ENCODE results near the gene MBP.

The MBP gene

GRCh38 chr18:77035380-77036187 is 97.0 kb downstream of the MBP start:
- H3K36me3 ChIP-seq (ENCODE audit: control insufficient read depth in 5 of 5, insufficient read depth in 5 of 5, low read length in 5 of 5): peaks cover 0 to 5% (median 0%) of the 10 kb centered on the region in 5 donors
- H3K4me1 ChIP-seq (ENCODE audit: control insufficient read depth in 5 of 5, insufficient read depth in 5 of 5, low read length in 5 of 5): peaks cover 0 to 15% (median 7%) of the 10 kb centered on the region in 5 donors
- H3K9me3 ChIP-seq (ENCODE audit: control insufficient read depth in 5 of 5, low read length in 5 of 5): no peaks in the 10 kb centered on the region
- no peak overlapping the region for H3K9ac ChIP-seq (ENCODE audit: low read length in 5 of 5)
- no peak overlapping the region for H3K27ac ChIP-seq (ENCODE audit: low read depth, low read length)
- no peaks in the 10 kb centered on the region for H3K27me3 ChIP-seq (ENCODE audit: control insufficient read depth in 5 of 5, insufficient read depth in 4 of 5, low read length in 5 of 5)
- H3K4me3 ChIP-seq (ENCODE audit: low read depth in 1 of 5, low read length in 5 of 5): peak overlapping the region in 1 of 5 donors; percentile 14

GRCh38 chr18:77033575-77033974 is 99.0 kb downstream of the MBP start:
- Histone ChIP-seq H3K4me1 (ENCODE audit: control insufficient read depth in 5 of 5, insufficient read depth in 5 of 5, low read length in 5 of 5) (peaks cover 0 to 15% (median 7%) of the 10 kb centered on the region in 5 donors), H3K4me3 (ENCODE audit: low read depth in 1 of 5, low read length in 5 of 5) (no peak overlapping the region), H3K36me3 (ENCODE audit: control insufficient read depth in 5 of 5, insufficient read depth in 5 of 5, low read length in 5 of 5) (peaks cover 0 to 5% (median 0%) of the 10 kb centered on the region in 5 donors), H3K27me3 (ENCODE audit: control insufficient read depth in 5 of 5, insufficient read depth in 4 of 5, low read length in 5 of 5) (no peaks in the 10 kb centered on the region), H3K27ac (ENCODE audit: low read depth, low read length) (no peak overlapping the region), H3K9me3 (ENCODE audit: control insufficient read depth in 5 of 5, low read length in 5 of 5) (no peaks in the 10 kb centered on the region), H3K9ac (ENCODE audit: low read length in 5 of 5) (no peak overlapping the region)

- Histone ChIP-seq H3K36me3 (ENCODE audit: control insufficient read depth in 5 of 5, insufficient read depth in 5 of 5, low read length in 5 of 5) (peaks cover 0 to 5% (median 0%) of the 10 kb centered on the region in 5 donors), H3K4me3 (ENCODE audit: low read depth in 1 of 5, low read length in 5 of 5) (no peak overlapping the region), H3K27me3 (ENCODE audit: control insufficient read depth in 5 of 5, insufficient read depth in 4 of 5, low read length in 5 of 5) (no peaks in the 10 kb centered on the region), H3K9me3 (ENCODE audit: control insufficient read depth in 5 of 5, low read length in 5 of 5) (no peaks in the 10 kb centered on the region), H3K4me1 (ENCODE audit: control insufficient read depth in 5 of 5, insufficient read depth in 5 of 5, low read length in 5 of 5) (peaks cover 0 to 15% (median 7%) of the 10 kb centered on the region in 5 donors), H3K27ac (ENCODE audit: low read depth, low read length) (no peak overlapping the region), H3K9ac (ENCODE audit: low read length in 5 of 5) (no peak overlapping the region)
Measured at GRCh38 chr18:77032181-77032701, 100.3 kb downstream of the MBP start.

GRCh38 chr18:77031662-77032061 is 100.9 kb downstream of the MBP start:
- H3K27me3 ChIP-seq (ENCODE audit: control insufficient read depth in 5 of 5, insufficient read depth in 4 of 5, low read length in 5 of 5): no peaks in the 10 kb centered on the region

GRCh38 chr18:77030201-77030600 is 102.4 kb downstream of the MBP start:
- peaks cover 0 to 8% (median 2%) of the 10 kb centered on the region in 5 donors for H3K4me1 ChIP-seq (ENCODE audit: control insufficient read depth in 5 of 5, insufficient read depth in 5 of 5, low read length in 5 of 5)
- no peaks in the 10 kb centered on the region for H3K27me3 ChIP-seq (ENCODE audit: control insufficient read depth in 5 of 5, insufficient read depth in 4 of 5, low read length in 5 of 5)
- no peaks in the 10 kb centered on the region for H3K9me3 ChIP-seq (ENCODE audit: control insufficient read depth in 5 of 5, low read length in 5 of 5)
- no peak overlapping the region for H3K4me3 ChIP-seq (ENCODE audit: low read depth in 1 of 5, low read length in 5 of 5)
- H3K36me3 ChIP-seq (ENCODE audit: control insufficient read depth in 5 of 5, insufficient read depth in 5 of 5, low read length in 5 of 5): peaks cover 0 to 15% (median under 1%) of the 10 kb centered on the region in 5 donors
- no peak overlapping the region for H3K27ac ChIP-seq (ENCODE audit: low read depth, low read length)
- H3K9ac ChIP-seq (ENCODE audit: low read length in 5 of 5): no peak overlapping the region

More at GRCh38 chr18:77031662-77032061, 100.9 kb downstream of the MBP start:
- Histone ChIP-seq H3K4me3 (ENCODE audit: low read depth in 1 of 5, low read length in 5 of 5) (no peak overlapping the region), H3K36me3 (ENCODE audit: control insufficient read depth in 5 of 5, insufficient read depth in 5 of 5, low read length in 5 of 5) (peaks cover 0 to 5% (median 0%) of the 10 kb centered on the region in 5 donors), H3K9me3 (ENCODE audit: control insufficient read depth in 5 of 5, low read length in 5 of 5) (no peaks in the 10 kb centered on the region), H3K9ac (ENCODE audit: low read length in 5 of 5) (no peak overlapping the region), H3K4me1 (ENCODE audit: control insufficient read depth in 5 of 5, insufficient read depth in 5 of 5, low read length in 5 of 5) (peaks cover 0 to 15% (median 7%) of the 10 kb centered on the region in 5 donors), H3K27ac (ENCODE audit: low read depth, low read length) (no peak overlapping the region)

- H3K9ac ChIP-seq (ENCODE audit: low read length in 5 of 5): no peak overlapping the region
- no peak overlapping the region for H3K27ac ChIP-seq (ENCODE audit: low read depth, low read length)
- H3K36me3 ChIP-seq (ENCODE audit: control insufficient read depth in 5 of 5, insufficient read depth in 5 of 5, low read length in 5 of 5): peaks cover 0 to 20% (median 4%) of the 10 kb centered on the region in 5 donors
Measured at GRCh38 chr18:77025831-77026363, 106.7 kb downstream of the MBP start.

GRCh38 chr18:77025123-77025522 is 107.5 kb downstream of the MBP start:
- no peaks in the 10 kb centered on the region for H3K27me3 ChIP-seq (ENCODE audit: control insufficient read depth in 5 of 5, insufficient read depth in 4 of 5, low read length in 5 of 5)
- H3K9ac ChIP-seq (ENCODE audit: low read length in 5 of 5): no peak overlapping the region
- no peaks in the 10 kb centered on the region for H3K4me1 ChIP-seq (ENCODE audit: control insufficient read depth in 5 of 5, insufficient read depth in 5 of 5, low read length in 5 of 5)
- H3K36me3 ChIP-seq (ENCODE audit: control insufficient read depth in 5 of 5, insufficient read depth in 5 of 5, low read length in 5 of 5): peaks cover 0 to 25% (median 4%) of the 10 kb centered on the region in 5 donors
- no peaks in the 10 kb centered on the region for H3K9me3 ChIP-seq (ENCODE audit: control insufficient read depth in 5 of 5, low read length in 5 of 5)
- no peak overlapping the region for H3K27ac ChIP-seq (ENCODE audit: low read depth, low read length)
- H3K4me3 ChIP-seq (ENCODE audit: low read depth in 1 of 5, low read length in 5 of 5): no peak overlapping the region

More at GRCh38 chr18:77025831-77026363, 106.7 kb downstream of the MBP start:
- Histone ChIP-seq H3K4me1 (ENCODE audit: control insufficient read depth in 5 of 5, insufficient read depth in 5 of 5, low read length in 5 of 5) (no peaks in the 10 kb centered on the region), H3K9me3 (ENCODE audit: control insufficient read depth in 5 of 5, low read length in 5 of 5) (no peaks in the 10 kb centered on the region), H3K27me3 (ENCODE audit: control insufficient read depth in 5 of 5, insufficient read depth in 4 of 5, low read length in 5 of 5) (no peaks in the 10 kb centered on the region), H3K4me3 (ENCODE audit: low read depth in 1 of 5, low read length in 5 of 5) (no peak overlapping the region)

- Histone ChIP-seq H3K4me1 (ENCODE audit: control insufficient read depth in 5 of 5, insufficient read depth in 5 of 5, low read length in 5 of 5) (no peaks in the 10 kb centered on the region), H3K4me3 (ENCODE audit: low read depth in 1 of 5, low read length in 5 of 5) (no peak overlapping the region), H3K27me3 (ENCODE audit: control insufficient read depth in 5 of 5, insufficient read depth in 4 of 5, low read length in 5 of 5) (no peaks in the 10 kb centered on the region), H3K36me3 (ENCODE audit: control insufficient read depth in 5 of 5, insufficient read depth in 5 of 5, low read length in 5 of 5) (peaks cover 0 to 30% (median 4%) of the 10 kb centered on the region in 5 donors), H3K27ac (ENCODE audit: low read depth, low read length) (no peak overlapping the region), H3K9me3 (ENCODE audit: control insufficient read depth in 5 of 5, low read length in 5 of 5) (no peaks in the 10 kb centered on the region), H3K9ac (ENCODE audit: low read length in 5 of 5) (no peak overlapping the region)
Measured at GRCh38 chr18:77024476-77024875, 108.1 kb downstream of the MBP start.

GRCh38 chr18:77023102-77023782 is 109.3 kb downstream of the MBP start:
- Histone ChIP-seq H3K9me3 (ENCODE audit: control insufficient read depth in 5 of 5, low read length in 5 of 5) (no peaks in the 10 kb centered on the region), H3K4me3 (ENCODE audit: low read depth in 1 of 5, low read length in 5 of 5) (no peak overlapping the region), H3K27ac (ENCODE audit: low read depth, low read length) (no peak overlapping the region), H3K9ac (ENCODE audit: low read length in 5 of 5) (no peak overlapping the region), H3K36me3 (ENCODE audit: control insufficient read depth in 5 of 5, insufficient read depth in 5 of 5, low read length in 5 of 5) (peaks cover 0 to 33% (median 4%) of the 10 kb centered on the region in 5 donors), H3K4me1 (ENCODE audit: control insufficient read depth in 5 of 5, insufficient read depth in 5 of 5, low read length in 5 of 5) (no peaks in the 10 kb centered on the region), H3K27me3 (ENCODE audit: control insufficient read depth in 5 of 5, insufficient read depth in 4 of 5, low read length in 5 of 5) (no peaks in the 10 kb centered on the region)

Data from subcutaneous abdominal adipose tissue (tissue), 5 donors.